Measurements from ENCODE around the gene SASH1.

DNA sequence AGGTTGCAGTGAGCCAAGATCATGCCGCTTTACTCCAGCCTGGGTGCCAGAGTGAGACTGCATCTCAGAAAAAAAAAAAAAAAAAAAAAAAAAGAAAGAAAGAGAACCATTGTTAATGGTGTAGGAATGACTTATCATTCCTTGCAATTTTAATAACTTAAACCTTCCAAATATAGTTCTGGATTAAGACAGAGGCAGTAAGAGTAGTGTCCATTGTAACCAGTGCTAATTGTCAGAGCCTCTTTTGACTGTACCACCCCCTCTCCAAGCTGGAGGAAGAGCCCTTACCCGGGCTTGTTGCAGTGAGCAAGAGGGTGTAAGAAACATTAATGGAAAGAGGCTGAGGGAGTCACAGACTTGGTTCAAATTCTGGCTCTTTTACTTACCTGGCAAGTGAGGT is 53.8 kb downstream of the SASH1 start:
- TF ChIP-seq, protein P1, sequence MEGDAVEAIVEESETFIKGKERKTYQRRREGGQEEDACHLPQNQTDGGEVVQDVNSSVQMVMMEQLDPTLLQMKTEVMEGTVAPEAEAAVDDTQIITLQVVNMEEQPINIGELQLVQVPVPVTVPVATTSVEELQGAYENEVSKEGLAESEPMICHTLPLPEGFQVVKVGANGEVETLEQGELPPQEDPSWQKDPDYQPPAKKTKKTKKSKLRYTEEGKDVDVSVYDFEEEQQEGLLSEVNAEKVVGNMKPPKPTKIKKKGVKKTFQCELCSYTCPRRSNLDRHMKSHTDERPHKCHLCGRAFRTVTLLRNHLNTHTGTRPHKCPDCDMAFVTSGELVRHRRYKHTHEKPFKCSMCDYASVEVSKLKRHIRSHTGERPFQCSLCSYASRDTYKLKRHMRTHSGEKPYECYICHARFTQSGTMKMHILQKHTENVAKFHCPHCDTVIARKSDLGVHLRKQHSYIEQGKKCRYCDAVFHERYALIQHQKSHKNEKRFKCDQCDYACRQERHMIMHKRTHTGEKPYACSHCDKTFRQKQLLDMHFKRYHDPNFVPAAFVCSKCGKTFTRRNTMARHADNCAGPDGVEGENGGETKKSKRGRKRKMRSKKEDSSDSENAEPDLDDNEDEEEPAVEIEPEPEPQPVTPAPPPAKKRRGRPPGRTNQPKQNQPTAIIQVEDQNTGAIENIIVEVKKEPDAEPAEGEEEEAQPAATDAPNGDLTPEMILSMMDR (IDR thresholded peaks at IDR 0.05), result no peak
- TF ChIP-seq EZH2 (IDR thresholded peaks at IDR 0.05) (no peak), EZH2phosphoT487 (IDR thresholded peaks at IDR 0.05) (no peak)
